ENCODE data around the gene CDH24.

CDH24 gene

DNA sequence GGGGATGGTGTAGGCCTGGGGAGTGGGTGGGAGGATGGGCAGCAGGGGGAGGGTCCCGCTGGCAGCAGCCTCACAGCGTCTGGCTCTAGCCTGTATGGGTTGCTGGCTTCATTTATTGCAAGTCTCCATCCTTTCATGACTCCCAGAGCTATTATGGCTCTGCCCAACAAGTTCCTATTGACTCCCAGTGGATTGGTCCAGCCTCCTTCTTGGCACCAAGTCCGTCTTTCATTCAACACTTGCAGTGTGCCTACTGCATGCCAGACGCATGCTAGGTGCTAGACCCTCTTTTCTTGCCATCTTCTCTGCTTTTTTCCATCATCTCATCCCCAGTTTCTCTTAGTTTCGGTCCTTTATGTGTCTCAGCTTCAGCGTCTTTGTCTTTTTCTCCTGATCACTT is 14.2 kb downstream of the CDH24 start:
- DNase-seq (ENCODE audit: low read depth in 1 of 2, low spot score in 1 of 2), result no peak
- in situ Hi-C loops (cut with HindIII; ENCODE audit: low pct_unique_long_range_greater_than_20kb, low sequenced_read_pairs), result no loop called here
- no peak for TF ChIP-seq JUND (IDR thresholded peaks at IDR 0.05; ENCODE audit: low read depth)

DNA sequence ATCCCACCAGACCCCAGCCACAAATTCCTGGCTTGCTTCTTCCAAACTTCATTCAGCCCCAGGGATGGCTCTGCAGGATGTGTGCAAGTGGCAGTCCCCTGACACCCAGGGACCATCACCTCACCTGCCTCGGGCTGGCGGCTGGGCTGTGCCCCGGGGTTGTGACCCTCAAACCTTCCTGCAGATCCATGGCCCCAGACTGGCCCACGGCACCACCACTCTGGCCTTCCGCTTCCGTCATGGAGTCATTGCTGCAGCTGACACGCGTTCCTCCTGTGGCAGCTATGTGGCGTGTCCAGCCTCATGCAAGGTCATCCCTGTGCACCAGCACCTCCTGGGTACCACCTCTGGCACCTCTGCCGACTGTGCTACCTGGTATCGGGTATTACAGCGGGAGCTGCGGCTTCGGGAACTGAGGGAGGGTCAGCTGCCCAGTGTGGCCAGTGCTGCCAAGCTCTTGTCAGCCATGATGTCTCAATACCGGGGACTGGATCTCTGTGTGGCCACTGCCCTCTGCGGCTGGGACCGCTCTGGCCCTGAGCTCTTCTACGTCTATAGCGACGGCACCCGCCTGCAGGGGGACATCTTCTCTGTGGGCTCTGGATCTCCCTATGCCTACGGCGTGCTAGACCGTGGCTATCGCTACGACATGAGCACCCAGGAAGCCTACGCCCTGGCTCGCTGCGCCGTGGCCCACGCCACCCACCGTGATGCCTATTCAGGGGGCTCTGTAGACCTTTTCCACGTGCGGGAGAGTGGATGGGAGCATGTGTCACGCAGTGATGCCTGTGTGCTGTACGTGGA is 15.0 kb downstream of the CDH24 start, which contains the start of gene PSMB11:
Gene PSMB11, plus strand, starts transcription at position 51 of the 804 bp plus-strand sequence. Its CDS starts 14 bp downstream, at position 65.
- TF ChIP-seq JUND (IDR thresholded peaks at IDR 0.05; ENCODE audit: low read depth), result no peak

DNA sequence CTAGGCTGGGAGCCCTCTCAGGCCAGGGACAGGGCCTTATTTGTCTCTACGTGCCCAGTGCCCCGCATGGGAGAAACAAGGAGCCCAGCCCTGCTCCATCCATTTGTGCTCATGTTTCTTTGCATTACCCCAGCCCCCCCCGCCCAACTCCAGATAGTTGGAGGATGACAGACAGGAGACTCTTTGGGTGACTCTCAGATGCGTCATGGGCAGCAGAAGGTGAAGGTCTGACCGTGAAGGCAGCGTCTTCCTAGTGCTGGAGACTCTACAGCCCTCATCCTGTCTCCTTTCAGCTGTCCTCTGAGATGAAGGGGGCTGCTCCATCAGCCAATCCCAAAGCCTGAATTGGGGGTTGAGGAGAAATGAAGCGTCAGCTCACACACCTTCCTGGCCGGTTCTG is 15.6 kb downstream of the CDH24 start:
- in situ Hi-C loops (cut with HindIII; ENCODE audit: low pct_unique_long_range_greater_than_20kb, low sequenced_read_pairs), result no loop called here
- no peak for TF ChIP-seq JUND (IDR thresholded peaks at IDR 0.05; ENCODE audit: low read depth)
- DNase-seq (ENCODE audit: low read depth in 1 of 2, low spot score in 1 of 2), result no peak

More for the DNA sequence above, 15.0 kb downstream of the CDH24 start, which contains the start of gene PSMB11:
- in situ Hi-C loops (cut with HindIII; ENCODE audit: low pct_unique_long_range_greater_than_20kb, low sequenced_read_pairs), result no loop called here
- DNase-seq (ENCODE audit: low read depth in 1 of 2, low spot score in 1 of 2), result no peak

DNA sequence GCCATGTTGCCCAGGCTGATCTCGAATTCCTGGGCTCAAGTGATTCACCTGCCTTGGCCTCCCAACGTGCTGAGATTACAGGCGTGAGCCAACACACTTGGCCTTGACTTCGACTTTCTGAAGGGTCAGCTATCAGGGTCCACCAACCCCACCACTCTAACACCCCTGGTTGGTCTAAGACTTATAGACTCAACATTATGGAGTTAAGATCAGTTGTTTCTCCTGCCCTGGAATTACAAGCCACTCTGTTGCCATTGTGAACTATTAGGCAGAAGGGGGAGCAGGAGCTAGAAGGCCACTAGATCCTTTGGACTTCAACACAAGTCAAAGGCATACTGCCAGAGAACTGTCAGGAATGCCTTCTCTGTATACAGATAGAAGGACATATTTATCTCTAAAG is 17.2 kb downstream of the CDH24 start:
- DNase-seq (ENCODE audit: low read depth in 1 of 2, low spot score in 1 of 2), result no peak
- no peak for TF ChIP-seq JUND (IDR thresholded peaks at IDR 0.05; ENCODE audit: low read depth)
- in situ Hi-C loops (cut with HindIII; ENCODE audit: low pct_unique_long_range_greater_than_20kb, low sequenced_read_pairs), result no loop called here

DNA sequence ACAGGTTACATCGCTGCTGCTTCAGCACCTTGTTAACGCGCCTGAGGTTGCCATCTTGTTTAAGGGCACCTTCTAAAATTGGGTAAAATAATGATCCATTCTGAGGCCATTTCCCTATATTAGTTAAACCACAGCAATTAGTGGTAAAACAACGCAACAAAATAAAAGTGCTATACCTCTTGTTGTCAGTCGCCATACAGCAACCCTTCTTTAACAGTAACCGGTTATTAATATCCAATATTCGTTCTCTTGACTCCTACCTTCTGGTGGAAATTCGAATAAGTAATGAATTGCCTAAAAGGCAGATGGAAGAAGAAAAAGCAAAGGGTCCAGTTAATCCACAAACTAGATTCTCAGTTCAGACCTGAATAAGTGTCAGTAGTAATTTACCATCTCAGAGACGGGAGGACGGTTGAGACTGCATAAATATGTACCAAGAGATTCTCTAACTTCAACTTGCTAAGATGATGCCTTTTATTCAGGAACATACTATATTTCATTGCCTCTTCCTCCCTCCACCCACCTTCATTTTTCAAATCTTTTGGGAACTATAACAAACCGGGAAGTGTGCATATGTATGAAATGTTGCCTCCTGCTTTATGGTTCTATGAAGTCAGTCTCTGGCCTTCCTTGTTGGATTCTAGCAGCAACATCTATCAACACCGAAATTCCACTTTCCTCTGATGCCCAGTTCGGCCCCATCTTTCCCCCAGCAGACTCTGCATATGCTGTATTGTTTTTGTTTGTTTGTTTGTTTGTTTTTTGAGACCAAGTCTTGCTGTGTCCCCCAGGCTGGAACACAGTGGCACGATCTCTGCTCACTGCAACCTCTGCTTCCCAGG is 21.8 kb downstream of the CDH24 start:
- no peak for TF ChIP-seq JUND (IDR thresholded peaks at IDR 0.05; ENCODE audit: low read depth)
- in situ Hi-C loops (cut with HindIII; ENCODE audit: low pct_unique_long_range_greater_than_20kb, low sequenced_read_pairs), result no loop called here
- DNase-seq (ENCODE audit: low read depth in 1 of 2, low spot score in 1 of 2), result no peak

DNA sequence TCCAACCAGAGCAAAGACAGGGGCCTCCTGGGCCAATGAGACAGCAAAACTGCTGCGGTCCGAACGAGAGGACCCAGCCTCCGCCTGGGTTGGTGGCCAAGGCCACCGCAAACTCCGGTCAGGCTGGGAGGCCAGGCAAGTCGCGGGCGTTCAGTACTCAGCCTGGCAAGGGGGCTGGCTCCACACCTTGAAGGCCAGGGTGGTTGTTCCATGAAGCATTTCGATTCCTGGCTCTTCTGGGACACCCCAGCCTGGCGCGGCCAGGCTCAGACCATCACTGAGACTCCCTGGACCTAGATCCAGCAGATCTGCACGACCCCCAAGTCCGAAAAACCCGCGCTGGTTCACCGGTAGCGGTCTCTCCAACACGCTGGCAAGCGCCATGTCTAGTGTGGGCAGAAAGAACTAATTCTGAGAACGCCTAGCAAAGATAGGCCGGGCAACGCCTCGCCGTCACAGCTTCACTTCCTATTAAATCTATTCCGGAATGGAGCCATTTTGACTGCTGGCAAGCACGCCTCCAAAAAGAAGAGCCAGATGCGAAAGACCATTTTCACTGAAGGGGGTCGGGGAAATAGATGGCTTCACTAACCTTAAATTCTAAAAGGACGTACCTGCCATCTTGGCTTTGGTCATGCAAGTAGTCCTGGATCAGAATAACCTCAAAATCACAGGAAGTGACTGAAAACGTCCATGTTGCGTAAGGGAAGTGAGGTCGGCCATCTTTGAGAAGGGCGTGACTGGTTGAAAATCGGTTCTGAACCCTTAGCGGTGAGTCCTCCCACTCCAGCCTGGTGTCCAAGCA is 22.6 kb downstream of the CDH24 start, which contains the start of gene PSMB5:
Gene PSMB5, minus strand, starts transcription at position 403 of the 805 bp plus-strand sequence. Its CDS starts 19 bp downstream, at position 384.
- in situ Hi-C loops (cut with HindIII; ENCODE audit: low pct_unique_long_range_greater_than_20kb, low sequenced_read_pairs), result no loop called here
- no peak for TF ChIP-seq JUND (IDR thresholded peaks at IDR 0.05; ENCODE audit: low read depth)
- DNase-seq (ENCODE audit: low read depth in 1 of 2, low spot score in 1 of 2), result peak; percentile 87 to 95

DNA sequence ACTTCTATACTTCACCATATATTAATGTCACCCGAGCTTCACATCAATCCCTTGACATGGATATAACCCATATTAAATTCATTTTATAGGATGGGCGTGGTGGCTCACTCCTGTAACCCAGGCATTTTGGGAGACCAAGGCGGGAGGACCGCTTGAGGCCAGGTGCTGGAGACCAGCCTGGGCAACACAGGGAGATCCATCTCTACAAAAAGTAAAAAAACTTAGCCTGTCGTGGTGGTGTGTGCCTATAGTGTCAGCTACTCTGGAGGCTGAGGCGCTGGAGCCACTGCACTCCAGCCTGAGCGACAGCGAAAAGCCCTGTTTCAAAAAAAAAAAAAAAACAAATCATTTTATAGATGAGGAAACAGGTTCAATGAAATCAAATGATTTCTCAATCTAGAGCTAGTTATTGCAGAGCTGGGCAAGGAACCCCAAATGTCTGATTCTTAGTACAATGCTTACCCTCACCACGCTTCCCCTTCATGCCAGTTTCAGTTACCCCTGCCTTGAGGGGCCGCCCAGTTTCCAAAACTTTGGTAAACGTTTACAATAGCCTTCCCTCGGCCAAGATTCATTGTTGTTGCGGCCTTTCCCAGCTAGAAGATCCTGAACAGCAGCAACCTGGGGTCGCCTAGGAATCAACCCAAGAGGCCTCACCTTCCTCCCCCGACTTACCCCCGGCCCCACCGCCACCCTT is 23.4 kb downstream of the CDH24 start:
- in situ Hi-C loops (cut with HindIII; ENCODE audit: low pct_unique_long_range_greater_than_20kb, low sequenced_read_pairs), result no loop called here
- TF ChIP-seq JUND (IDR thresholded peaks at IDR 0.05; ENCODE audit: low read depth), result no peak
- no peak for DNase-seq (ENCODE audit: low read depth in 1 of 2, low spot score in 1 of 2)

DNA sequence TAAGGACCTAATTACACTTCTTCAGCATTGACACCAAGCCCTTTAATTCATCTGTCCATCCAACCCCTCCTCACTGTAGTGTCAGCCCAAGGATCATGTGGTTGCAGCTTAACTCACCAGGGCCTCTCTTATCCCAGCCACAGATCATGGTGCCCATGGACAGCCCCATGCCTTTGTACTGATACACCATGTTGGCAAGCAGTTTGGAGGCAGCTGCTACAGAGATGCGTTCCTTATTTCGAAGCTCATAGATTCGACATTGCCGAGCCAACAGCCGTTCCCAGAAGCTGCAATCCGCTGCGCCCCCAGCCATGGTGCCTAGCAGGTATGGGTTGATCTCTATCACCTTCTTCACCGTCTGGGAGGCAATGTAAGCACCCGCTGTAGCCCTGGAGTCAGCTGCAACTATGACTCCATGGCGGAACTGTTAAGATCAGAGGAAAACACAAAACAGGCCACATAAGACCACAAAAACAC is 24.0 kb downstream of the CDH24 start:
- no peak for TF ChIP-seq JUND (IDR thresholded peaks at IDR 0.05; ENCODE audit: low read depth)
- no peak for DNase-seq (ENCODE audit: low read depth in 1 of 2, low spot score in 1 of 2)
- in situ Hi-C loops (cut with HindIII; ENCODE audit: low pct_unique_long_range_greater_than_20kb, low sequenced_read_pairs), result no loop called here

DNA sequence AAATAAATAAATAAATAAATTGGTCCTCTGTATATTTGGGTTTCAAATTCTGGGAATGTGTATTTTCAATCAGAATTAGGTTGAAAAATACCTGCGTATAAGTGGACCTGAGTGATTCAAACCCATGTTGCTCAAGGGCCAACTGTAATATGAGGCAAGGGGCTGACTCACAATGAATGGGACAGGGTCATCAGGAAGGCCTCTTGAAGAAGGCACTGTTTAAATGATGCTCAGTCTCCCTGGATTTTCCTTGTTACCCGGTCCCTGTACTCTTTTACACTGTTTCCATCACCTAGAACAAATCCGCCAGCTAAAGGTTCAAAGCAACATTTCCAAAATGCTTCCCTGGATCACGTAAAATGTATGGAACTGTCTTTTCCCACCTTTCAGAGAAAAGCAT is 26.4 kb downstream of the CDH24 start:
- no peak for TF ChIP-seq JUND (IDR thresholded peaks at IDR 0.05; ENCODE audit: low read depth)
- DNase-seq (ENCODE audit: low read depth in 1 of 2, low spot score in 1 of 2), result no peak
- in situ Hi-C loops (cut with HindIII; ENCODE audit: low pct_unique_long_range_greater_than_20kb, low sequenced_read_pairs), result no loop called here

DNA sequence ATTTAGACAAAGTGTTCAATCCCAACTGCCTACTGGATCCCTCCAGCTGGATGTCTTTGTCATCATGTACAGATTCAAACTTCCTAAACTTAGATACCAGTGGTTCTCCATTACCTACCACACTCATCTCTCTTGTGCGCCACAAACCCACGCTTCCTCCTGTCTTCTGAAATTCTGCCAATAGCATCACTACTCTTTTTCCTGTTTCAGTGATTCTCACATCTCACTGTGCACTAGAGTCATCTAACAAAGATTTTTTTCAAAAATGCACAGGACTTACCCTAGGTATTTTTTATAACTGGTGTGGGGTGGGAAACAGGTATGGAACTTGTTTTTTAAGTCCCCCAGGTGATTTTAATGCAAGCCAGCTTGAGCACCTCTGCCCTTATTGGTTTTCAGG is 28.5 kb downstream of the CDH24 start:
- no peak for DNase-seq (ENCODE audit: low read depth in 1 of 2, low spot score in 1 of 2)
- no peak for TF ChIP-seq JUND (IDR thresholded peaks at IDR 0.05; ENCODE audit: low read depth)
- in situ Hi-C loops (cut with HindIII; ENCODE audit: low pct_unique_long_range_greater_than_20kb, low sequenced_read_pairs), result no loop called here

DNA sequence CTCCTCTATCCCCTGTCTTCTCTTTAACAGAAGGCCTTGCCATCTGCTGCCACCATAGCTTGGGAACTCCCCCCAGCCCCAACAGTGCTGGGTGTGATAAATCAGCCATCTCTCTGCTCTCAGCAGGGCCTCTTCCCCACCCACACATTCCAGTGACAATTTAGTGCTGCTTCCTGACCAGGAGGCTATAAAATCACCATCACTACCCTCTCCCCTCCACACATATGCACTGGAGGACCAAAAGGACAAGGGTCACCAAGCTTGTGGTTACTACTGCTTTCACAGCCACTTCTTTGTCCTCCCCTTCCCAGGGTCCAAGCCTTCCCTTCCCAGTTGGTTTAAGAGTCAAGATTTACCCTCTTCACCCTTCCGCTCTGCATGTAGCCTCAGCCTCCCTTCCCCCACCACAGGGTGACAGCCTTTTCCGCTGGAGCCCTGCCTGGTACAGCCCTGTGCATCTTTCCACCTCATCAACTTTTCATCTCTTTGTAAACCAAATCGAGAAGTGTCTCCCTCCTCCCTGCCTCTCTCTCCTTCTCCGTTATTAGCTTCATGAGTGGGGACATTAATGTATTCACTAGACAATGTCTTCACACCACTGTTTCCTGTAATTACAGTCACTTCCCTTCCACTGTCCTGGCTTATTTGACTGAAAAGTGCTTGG is 32.0 kb downstream of the CDH24 start:
- no peak for DNase-seq (ENCODE audit: low read depth in 1 of 2, low spot score in 1 of 2)
- TF ChIP-seq JUND (IDR thresholded peaks at IDR 0.05; ENCODE audit: low read depth), result no peak
- in situ Hi-C loops (cut with HindIII; ENCODE audit: low pct_unique_long_range_greater_than_20kb, low sequenced_read_pairs), result no loop called here

Measured in T47D (cell line).